Measurements from ENCODE around the gene CCDC122. TPM values are rescaled to one million over a fixed set of nuclear protein-coding genes. Genes with fewer than 3 reads are reported as not detected.

The CCDC122 gene
- total and polyA plus RNA-seq, 10 of the 15 experiments (the other 5 are each of a cell fraction or from before 2014, with no cell fraction given), result 1.0 to 4.5 (median 2.9) TPM; not detected in 1

- TF ChIP-seq E2F8 (IDR thresholded peaks at IDR 0.05; ENCODE audit: low read depth, partially characterized antibody) (no peak), BCL11A (IDR thresholded peaks at IDR 0.05; ENCODE audit: low read depth, low read length) (no peak)
- TF ChIP-seq, protein P1, sequence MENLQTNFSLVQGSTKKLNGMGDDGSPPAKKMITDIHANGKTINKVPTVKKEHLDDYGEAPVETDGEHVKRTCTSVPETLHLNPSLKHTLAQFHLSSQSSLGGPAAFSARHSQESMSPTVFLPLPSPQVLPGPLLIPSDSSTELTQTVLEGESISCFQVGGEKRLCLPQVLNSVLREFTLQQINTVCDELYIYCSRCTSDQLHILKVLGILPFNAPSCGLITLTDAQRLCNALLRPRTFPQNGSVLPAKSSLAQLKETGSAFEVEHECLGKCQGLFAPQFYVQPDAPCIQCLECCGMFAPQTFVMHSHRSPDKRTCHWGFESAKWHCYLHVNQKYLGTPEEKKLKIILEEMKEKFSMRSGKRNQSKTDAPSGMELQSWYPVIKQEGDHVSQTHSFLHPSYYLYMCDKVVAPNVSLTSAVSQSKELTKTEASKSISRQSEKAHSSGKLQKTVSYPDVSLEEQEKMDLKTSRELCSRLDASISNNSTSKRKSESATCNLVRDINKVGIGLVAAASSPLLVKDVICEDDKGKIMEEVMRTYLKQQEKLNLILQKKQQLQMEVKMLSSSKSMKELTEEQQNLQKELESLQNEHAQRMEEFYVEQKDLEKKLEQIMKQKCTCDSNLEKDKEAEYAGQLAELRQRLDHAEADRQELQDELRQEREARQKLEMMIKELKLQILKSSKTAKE (IDR thresholded peaks at IDR 0.05; ENCODE audit: low read depth, poor library complexity, severe bottlenecking), result no peak
- TF ChIP-seq, protein P2, sequence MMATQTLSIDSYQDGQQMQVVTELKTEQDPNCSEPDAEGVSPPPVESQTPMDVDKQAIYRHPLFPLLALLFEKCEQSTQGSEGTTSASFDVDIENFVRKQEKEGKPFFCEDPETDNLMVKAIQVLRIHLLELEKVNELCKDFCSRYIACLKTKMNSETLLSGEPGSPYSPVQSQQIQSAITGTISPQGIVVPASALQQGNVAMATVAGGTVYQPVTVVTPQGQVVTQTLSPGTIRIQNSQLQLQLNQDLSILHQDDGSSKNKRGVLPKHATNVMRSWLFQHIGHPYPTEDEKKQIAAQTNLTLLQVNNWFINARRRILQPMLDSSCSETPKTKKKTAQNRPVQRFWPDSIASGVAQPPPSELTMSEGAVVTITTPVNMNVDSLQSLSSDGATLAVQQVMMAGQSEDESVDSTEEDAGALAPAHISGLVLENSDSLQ (IDR thresholded peaks at IDR 0.05), result no peak
These were observed 81.7 kb downstream of the CCDC122 start (continued) for GRCh38 chr13:43797869-43798268.

GRCh38 chr13:43797159-43797558 lies 82.4 kb downstream of the CCDC122 start:
- TF ChIP-seq, protein P3, sequence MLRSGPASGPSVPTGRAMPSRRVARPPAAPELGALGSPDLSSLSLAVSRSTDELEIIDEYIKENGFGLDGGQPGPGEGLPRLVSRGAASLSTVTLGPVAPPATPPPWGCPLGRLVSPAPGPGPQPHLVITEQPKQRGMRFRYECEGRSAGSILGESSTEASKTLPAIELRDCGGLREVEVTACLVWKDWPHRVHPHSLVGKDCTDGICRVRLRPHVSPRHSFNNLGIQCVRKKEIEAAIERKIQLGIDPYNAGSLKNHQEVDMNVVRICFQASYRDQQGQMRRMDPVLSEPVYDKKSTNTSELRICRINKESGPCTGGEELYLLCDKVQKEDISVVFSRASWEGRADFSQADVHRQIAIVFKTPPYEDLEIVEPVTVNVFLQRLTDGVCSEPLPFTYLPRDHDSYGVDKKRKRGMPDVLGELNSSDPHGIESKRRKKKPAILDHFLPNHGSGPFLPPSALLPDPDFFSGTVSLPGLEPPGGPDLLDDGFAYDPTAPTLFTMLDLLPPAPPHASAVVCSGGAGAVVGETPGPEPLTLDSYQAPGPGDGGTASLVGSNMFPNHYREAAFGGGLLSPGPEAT (IDR thresholded peaks at IDR 0.05; ENCODE audit: low read depth), result no peak
- peak; percentile 51 for TF ChIP-seq JUNB (IDR thresholded peaks at IDR 0.05)
- H2AFZ ChIP-seq (ENCODE audit: control insufficient read depth, low read depth, low read length), result no peak overlapping the region
- H3K27ac ChIP-seq (ENCODE audit: control insufficient read depth, insufficient read depth), result no peak overlapping the region
- RAD21 ChIA-PET (ENCODE audit: unreplicated experiment), result no interaction called here
- no peak; the same call in 2 of the 3 replicates for ATAC-seq
- no peaks in the 10 kb centered on the region for H3K9me3 ChIP-seq (replicated peaks; ENCODE audit: control insufficient read depth, insufficient read depth, low read length)
- no peak for DNase-seq (ENCODE audit: low read depth, low spot score)
- WGBS (ENCODE audit: insufficient coverage, insufficient replicate concordance, low lambda C conversion rate, missing lambda C conversion rate), result 5% methylated on average over 1 of the region's 1 CpG
- BruUV-seq (replicated peaks), result no TSS peak
- H3K27me3 ChIP-seq (replicated peaks in 1 of 2; ENCODE audit: control insufficient read depth in 2 of 2, insufficient read depth in 2 of 2, low read length in 1 of 2), result peaks cover 0 to 2% of the 10 kb centered on the region in 2 experiments; a peak in 1 of 4 replicates
- FAIRE-seq, result no peak
- CTCF ChIA-PET, result no interaction called here
- intact Hi-C loops (cut with micrococcal nuclease; ENCODE audit: unreplicated experiment) (no loop called here), in situ Hi-C loops (cut with MboI) (loop anchor here (10.0 to 25.0 kb wide), 2 partner anchors 1202 to 1460 kb away; no protein-coding TSS in a partner anchor)
- no peaks in the 10 kb centered on the region for H3K36me3 ChIP-seq (ENCODE audit: control insufficient read depth in 2 of 2, insufficient read depth in 2 of 2, low read length in 1 of 2)
- H4K20me1 ChIP-seq (ENCODE audit: control insufficient read depth, insufficient read depth), result no peaks in the 10 kb centered on the region
- SMC1A ChIA-PET (ENCODE audit: uncharacterized antibody, unreplicated experiment), result no interaction called here
- no peak overlapping the region for H3K9ac ChIP-seq (ENCODE audit: control insufficient read depth, insufficient read depth, low read length)
- no peak overlapping the region for H3K4me2 ChIP-seq (ENCODE audit: control insufficient read depth, insufficient read depth)
- POLR2A ChIA-PET, result no interaction called here
- no peaks in the 10 kb centered on the region for H3K79me2 ChIP-seq (ENCODE audit: control insufficient read depth, insufficient read depth, low read length)
- H3K4me3 ChIP-seq, result no peak overlapping the region
- H3K4me1 ChIP-seq (ENCODE audit: control insufficient read depth, insufficient read depth, low read length), result no peaks in the 10 kb centered on the region
